GM12878 (cell line): ENCODE results near the gene HS3ST3B1.

ENCODE experiments used
- CTCF ChIP-seq, 3 experiments: IDR thresholded peaks in 2 of 3; conservative IDR thresholded peaks in 1 of 3; 2 replicates each; pipeline ENCODE4 v1.5.1; 2011; ENCODE audit warnings: low read depth in 3 of 3, low read length in 3 of 3, mild to moderate bottlenecking in 3 of 3, control low read depth in 2 of 3, moderate library complexity in 2 of 3, inconsistent platforms in 1 of 3, mixed read lengths in 1 of 3; ENCODE audit not compliant: control insufficient read depth in 2 of 3, insufficient read depth in 1 of 3; ENCODE audit errors: extremely low read depth in 1 of 3
- E4F1 ChIP-seq: fragments of 450-650 bp; IDR thresholded peaks from 2 replicates; pipeline ENCODE4 v1.6.1; 2018; ENCODE audit warnings: borderline replicate concordance, mild to moderate bottlenecking; ENCODE audit not compliant: partially characterized antibody
- GABPA ChIP-seq: IDR thresholded peaks from 2 replicates; pipeline ENCODE4 v1.6.1; 2014; ENCODE audit warnings: antibody characterized with exemption, low read depth, mild to moderate bottlenecking, inconsistent platforms
- MAX ChIP-seq: IDR thresholded peaks from 2 replicates; pipeline ENCODE4 v1.6.1; 2012; ENCODE audit warnings: low read depth, low read length, improper control_type of control experiment
- POLR2AphosphoS5 ChIP-seq: IDR thresholded peaks from 2 replicates; pipeline ENCODE4 v1.6.1; 2011; ENCODE audit warnings: mild to moderate bottlenecking, low read length, inconsistent platforms
- RBBP5 ChIP-seq: fragments of 200-600 bp; sonication (generic); conservative IDR thresholded peaks from 2 replicates; pipeline ENCODE4 v1.6.1; 2016
- RCOR1 ChIP-seq: conservative IDR thresholded peaks from 2 replicates; pipeline ENCODE4 v1.6.1; 2012; ENCODE audit warnings: low read depth, low read length, improper control_type of control experiment
- SIN3A ChIP-seq: IDR thresholded peaks from 2 replicates; pipeline ENCODE4 v1.6.1; 2012; ENCODE audit warnings: low read depth, low read length, improper control_type of control experiment
- YY1 ChIP-seq: IDR thresholded peaks from 2 replicates; pipeline ENCODE4 v1.6.1; 2011; ENCODE audit warnings: low read depth, mild to moderate bottlenecking, low read length
- ZNF274 ChIP-seq: IDR thresholded peaks from one replicate; pipeline ENCODE4 v1.8.0; 2011; ENCODE audit not compliant: insufficient read length, insufficient read depth

DNA sequence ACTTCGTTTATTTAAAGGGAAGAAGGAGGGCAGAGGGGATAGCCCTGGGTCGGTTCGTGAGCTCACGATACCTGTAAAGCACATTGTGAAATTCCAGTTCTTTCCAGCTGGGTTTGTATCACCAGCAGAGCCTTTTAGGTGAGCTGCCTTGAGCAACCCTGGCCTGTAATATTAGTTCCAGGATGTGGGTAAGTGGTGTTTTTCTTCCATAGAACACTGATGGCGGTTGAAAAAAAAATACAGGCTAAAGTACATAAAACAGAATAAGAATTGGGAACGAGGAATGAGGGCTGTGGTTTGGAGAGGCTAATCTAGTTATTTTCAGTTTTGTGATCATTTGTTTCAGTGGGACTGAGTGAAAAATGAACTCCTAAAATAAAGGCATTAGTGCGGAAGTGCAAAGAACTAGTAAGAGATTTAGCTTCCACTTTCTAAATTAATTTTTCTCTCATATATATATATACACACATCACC is 20.6 kb downstream of the HS3ST3B1 start:
- TF ChIP-seq RCOR1 = no peak
- no peak for TF ChIP-seq CTCF (IDR thresholded peaks at IDR 0.05 in 2 of 3, conservative IDR thresholded peaks at IDR 0.05 in 1 of 3; ENCODE audit: control insufficient read depth in 2 of 3, extremely low read depth in 1 of 3, insufficient read depth in 1 of 3, low read depth in 3 of 3, low read length in 3 of 3)
- TF ChIP-seq SIN3A = no peak
- TF ChIP-seq MAX = no peak
- no peak for TF ChIP-seq GABPA
- TF ChIP-seq RBBP5 = no peak
- TF ChIP-seq ZNF274 = no peak
- no peak for TF ChIP-seq YY1
- TF ChIP-seq E4F1 = no peak
- no peak for TF ChIP-seq POLR2AphosphoS5
